ENCODE results near the gene SCPEP1. TPM values are rescaled to one million over a fixed set of nuclear protein-coding genes. Genes with fewer than 3 reads are reported as not detected.
"Not testable (repeated sequence)": the region's sequence is repeated elsewhere in the genome, so short reads cannot be mapped to it uniquely, and the experiment has no call there.

SCPEP1 gene
- total RNA-seq, 4 donors from 2014 or later: 84.5 to 104 (median 94.1) TPM

- ATAC-seq: no peak
- no peaks in the 10 kb centered on the region for H3K27me3 ChIP-seq
- WGBS, 2 donors (ENCODE audit: low coverage in 1 of 2): 60 to 80% methylated on average over 1 to 2 of the region's 2 CpGs
- H3K36me3 ChIP-seq: no peaks in the 10 kb centered on the region
- no peaks in the 10 kb centered on the region for H3K9me3 ChIP-seq
- no peak overlapping the region for H3K4me3 ChIP-seq
- no peak overlapping the region for H3K27ac ChIP-seq
- TF ChIP-seq EP300 (IDR thresholded peaks at IDR 0.05) (no peak), POLR2AphosphoS5 (IDR thresholded peaks at IDR 0.05) (no peak)
- H3K4me1 ChIP-seq: peaks cover 0 to 29% (median 5%) of the 10 kb centered on the region in 3 donors
These were observed 2.3 kb upstream of the SCPEP1 start for GRCh38 chr17:56975656-56976055.

DNA sequence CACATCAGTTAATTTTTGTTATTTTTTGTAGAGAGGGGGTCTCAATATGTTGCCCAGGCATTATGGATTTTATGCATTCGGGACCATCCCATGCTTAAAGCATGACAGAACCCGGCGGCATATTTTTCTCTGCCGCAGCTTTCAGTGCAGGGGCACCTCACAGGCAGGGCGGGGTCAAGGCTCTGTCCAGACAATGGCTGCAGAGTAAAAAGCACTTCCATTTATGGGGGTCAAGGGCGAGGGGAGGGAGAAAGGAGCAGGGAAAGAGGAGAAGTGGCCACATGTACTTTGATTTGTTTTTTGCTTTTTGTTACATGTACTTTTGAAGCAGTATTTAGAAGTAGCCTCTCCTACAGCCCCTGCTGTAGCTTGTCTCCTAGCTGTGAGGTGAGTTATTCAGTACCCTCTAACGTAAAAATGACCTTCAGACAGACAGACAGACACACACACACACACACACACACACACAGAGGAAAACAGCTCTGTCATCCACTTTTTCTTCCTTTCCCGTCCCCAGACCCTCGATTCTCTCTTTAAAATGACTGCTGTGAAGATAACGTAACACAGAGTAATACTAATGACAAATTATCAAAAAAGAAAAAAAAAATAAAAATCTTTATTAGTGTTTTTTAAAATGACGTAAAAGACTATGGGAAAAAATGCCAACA is 856 bp upstream of the SCPEP1 start:
- peaks cover 0 to 14% of the 10 kb centered on the region in 2 donors for H3K36me3 ChIP-seq
- no peaks in the 10 kb centered on the region for H3K9me3 ChIP-seq
- ATAC-seq: peak; percentile 20
- H3K4me3 ChIP-seq: peak overlapping the region; percentile 57 to 63
- H3K27me3 ChIP-seq: no peaks in the 10 kb centered on the region
- peak overlapping the region; percentile 21 to 86 (median 60) for H3K27ac ChIP-seq
- TF ChIP-seq CTCF (IDR thresholded peaks at IDR 0.05) (no peak), POLR2A (IDR thresholded peaks at IDR 0.05) (no peak), EP300 (IDR thresholded peaks at IDR 0.05) (no peak), POLR2AphosphoS5 (IDR thresholded peaks at IDR 0.05) (no peak)
- 27 to 35% methylated on average over 5 to 10 of the region's 11 CpGs for WGBS, 2 donors (ENCODE audit: low coverage in 1 of 2)
- H3K4me1 ChIP-seq: peaks cover 0 to 29% (median 5%) of the 10 kb centered on the region in 3 donors

- no peak for ATAC-seq
- peaks cover 0 to 27% of the 10 kb centered on the region in 2 donors for H3K36me3 ChIP-seq
- WGBS, 2 donors (ENCODE audit: low coverage in 1 of 2): 23 to 36% methylated on average over 8 to 11 of the region's 11 CpGs
- H3K4me1 ChIP-seq: peaks cover 0 to 29% (median 5%) of the 10 kb centered on the region in 3 donors
- peak overlapping the region; percentile 57 to 63 for H3K4me3 ChIP-seq
- TF ChIP-seq POLR2A (IDR thresholded peaks at IDR 0.05): no peak
- no peaks in the 10 kb centered on the region for H3K9me3 ChIP-seq
- no peaks in the 10 kb centered on the region for H3K27me3 ChIP-seq
- H3K27ac ChIP-seq: peak overlapping the region in 3 of 4 donors; percentile 79 to 86 (median 84)
These were observed 635 bp downstream of the SCPEP1 start for GRCh38 chr17:56978441-56979090.

- TF ChIP-seq CTCF (IDR thresholded peaks at IDR 0.05): no peak
- no peak for TF ChIP-seq POLR2AphosphoS5 (IDR thresholded peaks at IDR 0.05)
- no peak for TF ChIP-seq POLR2A (IDR thresholded peaks at IDR 0.05)
- no peak for TF ChIP-seq EP300 (IDR thresholded peaks at IDR 0.05)
- no peaks in the 10 kb centered on the region for H3K27me3 ChIP-seq
- ATAC-seq: no peak
- H3K4me3 ChIP-seq: peak overlapping the region; percentile 57 to 63
- H3K36me3 ChIP-seq: peaks cover 0 to 32% of the 10 kb centered on the region in 2 donors
- H3K9me3 ChIP-seq: no peaks in the 10 kb centered on the region
- H3K4me1 ChIP-seq: peaks cover 0 to 29% (median 5%) of the 10 kb centered on the region in 3 donors
- peak overlapping the region in 3 of 4 donors; percentile 79 to 86 (median 84) for H3K27ac ChIP-seq
- 68 to 77% methylated on average over 3 of the region's 3 CpGs for WGBS, 2 donors (ENCODE audit: low coverage in 1 of 2)
These were observed 1.2 kb downstream of the SCPEP1 start for GRCh38 chr17:56979091-56979480.

GRCh38 chr17:56980526-56980925 is 2.6 kb downstream of the SCPEP1 start:
- 95 to 100% methylated on average over 2 to 8 of the region's 12 CpGs for WGBS, 2 donors (ENCODE audit: low coverage in 1 of 2)
- H3K4me3 ChIP-seq, H3K27ac ChIP-seq: not testable (repeated sequence)

GRCh38 chr17:56982312-56982711 is 4.4 kb downstream of the SCPEP1 start:
- Histone ChIP-seq H3K36me3 (peaks cover 0 to 64% of the 10 kb centered on the region in 2 donors), H3K9me3 (no peaks in the 10 kb centered on the region), H3K4me1 (peaks cover 0 to 21% (median 5%) of the 10 kb centered on the region in 3 donors), H3K27me3 (no peaks in the 10 kb centered on the region), H3K27ac (no peak overlapping the region), H3K4me3 (no peak overlapping the region)
- no peak for TF ChIP-seq POLR2A (IDR thresholded peaks at IDR 0.05)
- no peak for TF ChIP-seq POLR2AphosphoS5 (IDR thresholded peaks at IDR 0.05)
- no peak for TF ChIP-seq EP300 (IDR thresholded peaks at IDR 0.05)
- no peak for TF ChIP-seq CTCF (IDR thresholded peaks at IDR 0.05)
- ATAC-seq: no peak
- 90 to 93% methylated on average over 3 to 7 of the region's 8 CpGs for WGBS, 2 donors (ENCODE audit: low coverage in 1 of 2)

More at GRCh38 chr17:56980526-56980925, 2.6 kb downstream of the SCPEP1 start:
- H3K27me3 ChIP-seq, ATAC-seq, H3K9me3 ChIP-seq: not testable (repeated sequence)
- Histone ChIP-seq H3K4me1 (peaks cover 0 to 29% (median 5%) of the 10 kb centered on the region in 3 donors), H3K36me3 (peaks cover 0 to 47% of the 10 kb centered on the region in 2 donors)
